RWPE2 (cell line): Measurements from ENCODE around the gene RNF208.

Experiments
- ATAC-seq: fragments of 200-7000 bp; cut with Tn5 transposase; 3 replicates; pipeline ENCODE4 v1.9.1; 2021; ENCODE audit warnings: low read depth
- DNase-seq: peaks from one replicate; pipeline ENCODE4 v3.0.0-alpha.2; 2020; ENCODE audit warnings: low spot score
- H3K27ac ChIP-seq: fragments of 450-650 bp; 2 replicates; pipeline ENCODE4 v1.5.1; 2017; ENCODE audit warnings: mild to moderate bottlenecking; ENCODE audit not compliant: poor library complexity, severe bottlenecking
- H3K27me3 ChIP-seq: fragments of 250-450 bp; sonication (Bioruptor Pico); 2 replicates; pipeline ENCODE4 v1.5.1; 2021; ENCODE audit warnings: mild to moderate bottlenecking, moderate library complexity; ENCODE audit not compliant: insufficient read depth, poor library complexity, severe bottlenecking
- H3K36me3 ChIP-seq: fragments of 250-450 bp; sonication (Bioruptor Pico); 2 replicates; pipeline ENCODE4 v1.5.1; 2020; ENCODE audit warnings: low read depth, mild to moderate bottlenecking, moderate library complexity
- H3K4me1 ChIP-seq: fragments of 250-450 bp; sonication (Bioruptor Pico); 2 replicates; pipeline ENCODE4 v1.5.1; 2021; ENCODE audit warnings: mild to moderate bottlenecking, moderate library complexity; ENCODE audit not compliant: insufficient read depth, poor library complexity, severe bottlenecking
- H3K4me3 ChIP-seq: fragments of 250-450 bp; sonication (Bioruptor Pico); 2 replicates; pipeline ENCODE4 v1.5.1; 2021; ENCODE audit warnings: mild to moderate bottlenecking, moderate library complexity; ENCODE audit not compliant: severe bottlenecking
- H3K9me3 ChIP-seq: fragments of 250-450 bp; sonication (Bioruptor Pico); 2 replicates; pipeline ENCODE4 v1.5.1; 2021; ENCODE audit warnings: mild to moderate bottlenecking, moderate library complexity; ENCODE audit not compliant: severe bottlenecking
- TF ChIP-seq, protein P1 (sequence below): fragments of 450-650 bp; IDR thresholded peaks from one replicate; pipeline ENCODE4 v1.5.1; 2017; ENCODE audit warnings: mild to moderate bottlenecking, moderate library complexity; ENCODE audit not compliant: poor library complexity, severe bottlenecking

The RNF208 gene

DNA sequence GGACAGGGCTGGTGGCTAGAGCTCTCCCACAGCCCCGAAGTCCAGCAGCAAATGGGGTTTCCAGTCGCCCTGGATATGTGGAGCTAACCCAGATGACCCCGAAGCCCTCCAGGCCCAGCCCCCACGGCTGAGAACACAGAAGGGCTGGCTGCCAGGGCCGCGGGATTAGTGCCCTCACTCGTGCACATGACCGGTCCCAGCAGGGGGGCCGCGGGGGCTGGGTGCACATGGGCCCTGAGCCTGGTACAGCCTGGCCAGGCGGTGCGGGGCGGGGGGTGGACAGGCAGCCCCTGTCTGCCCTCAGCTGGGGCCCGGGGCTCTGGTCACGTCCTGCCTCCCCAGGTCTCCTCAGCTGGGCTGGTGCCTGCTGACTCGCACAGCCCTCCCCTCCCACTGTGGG lies 27.7 kb downstream of the RNF208 start:
- Histone ChIP-seq H3K4me3 (no peak overlapping the region), H3K4me1 (peaks cover 18% of the 10 kb centered on the region), H3K27ac (peak overlapping the region; percentile 25), H3K27me3 (no peaks in the 10 kb centered on the region), H3K36me3 (peaks cover 11% of the 10 kb centered on the region; the same call in 1 of the 2 replicates), H3K9me3 (no peaks in the 10 kb centered on the region)
- DNase-seq (no peak), ATAC-seq (no peak)
- TF ChIP-seq, protein P1, sequence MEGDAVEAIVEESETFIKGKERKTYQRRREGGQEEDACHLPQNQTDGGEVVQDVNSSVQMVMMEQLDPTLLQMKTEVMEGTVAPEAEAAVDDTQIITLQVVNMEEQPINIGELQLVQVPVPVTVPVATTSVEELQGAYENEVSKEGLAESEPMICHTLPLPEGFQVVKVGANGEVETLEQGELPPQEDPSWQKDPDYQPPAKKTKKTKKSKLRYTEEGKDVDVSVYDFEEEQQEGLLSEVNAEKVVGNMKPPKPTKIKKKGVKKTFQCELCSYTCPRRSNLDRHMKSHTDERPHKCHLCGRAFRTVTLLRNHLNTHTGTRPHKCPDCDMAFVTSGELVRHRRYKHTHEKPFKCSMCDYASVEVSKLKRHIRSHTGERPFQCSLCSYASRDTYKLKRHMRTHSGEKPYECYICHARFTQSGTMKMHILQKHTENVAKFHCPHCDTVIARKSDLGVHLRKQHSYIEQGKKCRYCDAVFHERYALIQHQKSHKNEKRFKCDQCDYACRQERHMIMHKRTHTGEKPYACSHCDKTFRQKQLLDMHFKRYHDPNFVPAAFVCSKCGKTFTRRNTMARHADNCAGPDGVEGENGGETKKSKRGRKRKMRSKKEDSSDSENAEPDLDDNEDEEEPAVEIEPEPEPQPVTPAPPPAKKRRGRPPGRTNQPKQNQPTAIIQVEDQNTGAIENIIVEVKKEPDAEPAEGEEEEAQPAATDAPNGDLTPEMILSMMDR, result no peak

DNA sequence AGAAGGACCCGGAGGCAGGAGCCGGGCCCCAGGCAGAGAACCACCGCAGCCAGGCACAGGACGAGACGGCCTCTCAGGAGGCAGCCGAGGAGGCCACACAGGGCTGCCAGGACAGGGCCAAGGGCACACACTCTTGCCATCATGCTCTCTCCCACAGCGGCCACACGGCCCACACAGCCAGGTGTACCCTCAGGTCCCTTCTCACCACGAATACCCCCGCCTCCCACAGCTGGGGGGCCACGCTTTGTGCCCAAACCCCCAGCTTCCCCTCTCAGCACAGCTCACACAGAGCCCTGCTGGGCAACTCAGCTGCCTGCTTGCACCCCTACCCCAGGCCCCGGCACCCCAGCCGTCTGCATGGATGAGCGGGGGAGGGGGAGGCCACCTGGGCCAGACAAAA lies 28.3 kb downstream of the RNF208 start:
- no peak overlapping the region for H3K27ac ChIP-seq

DNA sequence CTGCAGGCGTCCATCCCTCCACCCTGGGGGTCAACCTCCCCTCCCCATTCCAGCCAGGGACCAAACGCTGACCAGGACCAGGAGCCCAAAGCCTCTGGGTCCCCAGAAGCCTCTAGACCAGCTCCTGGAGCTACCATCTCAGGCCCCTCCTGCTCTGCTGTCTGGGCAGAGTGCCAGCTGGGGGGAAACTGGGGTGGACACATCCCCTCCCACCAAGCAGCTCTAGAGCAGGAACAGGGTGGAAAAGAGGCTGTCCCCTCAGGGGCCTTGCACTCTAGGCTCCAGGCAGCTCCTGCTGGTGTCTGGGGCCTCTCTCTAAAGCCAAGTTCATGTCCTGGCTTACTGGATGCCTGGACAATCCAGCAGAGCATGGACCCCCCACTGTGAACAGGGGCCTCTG lies 29.2 kb downstream of the RNF208 start:
- ATAC-seq (no peak), DNase-seq (no peak)
- Histone ChIP-seq H3K36me3 (peaks cover 11% of the 10 kb centered on the region; the same call in 1 of the 2 replicates), H3K27me3 (no peaks in the 10 kb centered on the region), H3K9me3 (no peaks in the 10 kb centered on the region), H3K27ac (no peak overlapping the region), H3K4me1 (peaks cover 11% of the 10 kb centered on the region), H3K4me3 (no peak overlapping the region)
- TF ChIP-seq, protein P1, result no peak

More for the DNA sequence above, 28.3 kb downstream of the RNF208 start:
- DNase-seq (no peak), ATAC-seq (no peak)
- peaks cover 11% of the 10 kb centered on the region; the same call in 1 of the 2 replicates for H3K36me3 ChIP-seq
- peaks cover 18% of the 10 kb centered on the region for H3K4me1 ChIP-seq
- no peak overlapping the region for H3K4me3 ChIP-seq
- no peaks in the 10 kb centered on the region for H3K27me3 ChIP-seq
- TF ChIP-seq, protein P1, result no peak
- no peaks in the 10 kb centered on the region for H3K9me3 ChIP-seq

DNA sequence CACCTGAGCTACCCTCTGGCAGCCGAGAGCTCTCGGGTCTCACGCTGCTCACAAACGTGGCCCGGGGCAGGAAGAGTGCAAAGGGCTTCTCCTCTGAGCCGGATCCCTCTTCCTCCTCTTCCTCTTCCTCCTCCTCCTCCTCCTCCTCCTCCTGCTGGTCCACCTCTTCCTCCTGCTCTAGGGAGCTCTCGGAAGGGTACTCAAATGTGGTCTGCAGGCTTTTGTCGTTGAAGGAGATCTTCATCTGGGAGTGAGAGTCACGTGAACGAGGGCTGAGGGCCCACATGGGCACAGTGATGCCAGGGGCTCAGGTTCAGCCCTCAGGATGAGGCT lies 29.6 kb downstream of the RNF208 start:
- TF ChIP-seq, protein P1, result no peak
- Histone ChIP-seq H3K4me3 (no peak overlapping the region), H3K27ac (no peak overlapping the region), H3K27me3 (no peaks in the 10 kb centered on the region), H3K4me1 (peaks cover 11% of the 10 kb centered on the region), H3K36me3 (peaks cover 12% of the 10 kb centered on the region), H3K9me3 (no peaks in the 10 kb centered on the region)
- ATAC-seq (no peak), DNase-seq (no peak)

DNA sequence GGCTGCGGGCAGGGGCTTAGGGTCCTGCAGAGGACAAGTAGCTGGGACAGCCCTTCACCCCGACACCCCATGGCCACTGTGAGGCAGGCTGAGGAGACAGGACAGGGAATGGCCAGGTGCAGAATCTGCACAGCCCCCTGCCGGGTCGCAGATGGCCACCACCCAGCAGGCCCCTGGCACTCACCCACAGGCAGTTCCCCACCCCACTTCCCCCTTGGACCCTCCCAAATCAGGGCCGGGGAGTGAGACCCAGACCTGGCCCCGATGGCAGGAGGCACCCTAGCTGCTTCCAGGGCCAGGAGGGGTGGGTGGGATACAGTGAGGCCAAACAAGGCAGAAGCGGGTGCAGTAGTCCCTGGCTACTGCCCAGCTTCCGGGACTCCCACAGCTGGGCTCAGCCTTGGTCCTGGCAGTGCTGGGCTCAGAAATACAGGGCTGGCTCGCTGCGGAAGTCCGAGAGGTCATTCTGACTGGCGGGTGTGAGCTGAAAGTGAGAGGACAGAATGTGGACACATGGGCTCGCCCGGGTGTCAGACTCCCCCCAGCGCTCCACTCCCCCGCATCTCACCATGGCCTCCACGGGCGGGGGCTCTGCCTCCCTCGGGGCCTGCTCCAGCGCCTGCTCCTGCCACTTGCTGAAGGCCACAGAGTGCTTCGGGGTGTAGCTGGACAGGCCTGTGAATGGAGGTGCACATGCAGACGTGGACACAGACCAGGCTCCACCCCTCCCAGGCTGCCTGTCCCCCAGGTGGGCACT lies 30.2 kb downstream of the RNF208 start:
- no peak overlapping the region for H3K27ac ChIP-seq
- H3K36me3 ChIP-seq, result peaks cover 18% of the 10 kb centered on the region
- DNase-seq (no peak), ATAC-seq (no peak)
- TF ChIP-seq, protein P1, result no peak
- no peak overlapping the region for H3K4me3 ChIP-seq
- H3K27me3 ChIP-seq, result no peaks in the 10 kb centered on the region
- H3K9me3 ChIP-seq, result no peaks in the 10 kb centered on the region
- peaks cover 15% of the 10 kb centered on the region for H3K4me1 ChIP-seq
